DOHH2 (cell line): Measurements from ENCODE around the gene GPATCH2.

Experiments used
- H3F3A ChIP-seq: fragments of 200-600 bp; sonication (generic), shearing (Covaris generic); 2 replicates; pipeline ENCODE4 v1.6.0; 2016; ENCODE audit warnings: antibody characterized with exemption, mild to moderate bottlenecking; ENCODE audit not compliant: control insufficient read depth, insufficient read depth
- H3K27ac ChIP-seq: fragments of 200-600 bp; sonication (generic); 2 replicates; pipeline ENCODE4 v1.5.1; 2014; ENCODE audit warnings: low read depth, mild to moderate bottlenecking, low read length, moderate library complexity
- H3K27me3 ChIP-seq: fragments of 200-600 bp; sonication (generic); 2 replicates; pipeline ENCODE4 v1.6.1; 2014; ENCODE audit warnings: mild to moderate bottlenecking, low read length, mixed read lengths; ENCODE audit not compliant: control insufficient read depth
- H3K36me3 ChIP-seq: fragments of 200-600 bp; sonication (generic); 2 replicates; pipeline ENCODE4 v1.6.1; 2014; ENCODE audit warnings: mild to moderate bottlenecking, low read length, moderate library complexity, mixed read lengths; ENCODE audit not compliant: control insufficient read depth
- H3K4me1 ChIP-seq: fragments of 200-600 bp; sonication (generic); 2 replicates; pipeline ENCODE4 v1.6.1; 2014; ENCODE audit warnings: mild to moderate bottlenecking, low read length, mixed read lengths; ENCODE audit not compliant: control insufficient read depth
- H3K4me2 ChIP-seq: fragments of 200-600 bp; sonication (generic); 2 replicates; pipeline ENCODE4 v1.6.0; 2014; ENCODE audit warnings: mild to moderate bottlenecking, low read length, moderate library complexity
- H3K4me3 ChIP-seq: fragments of 200-600 bp; sonication (generic); 2 replicates; pipeline ENCODE4 v1.5.1; 2014; ENCODE audit warnings: mild to moderate bottlenecking, low read length, mixed read lengths
- H3K79me2 ChIP-seq: fragments of 200-600 bp; sonication (generic); 2 replicates; pipeline ENCODE4 v1.6.1; 2014; ENCODE audit warnings: mild to moderate bottlenecking, low read length, mixed read lengths; ENCODE audit not compliant: control insufficient read depth
- H3K9me2 ChIP-seq: fragments of 200-600 bp; sonication (generic); replicated peaks from 2 replicates; pipeline ENCODE4 v1.6.1; 2014; ENCODE audit warnings: mild to moderate bottlenecking, low read length, mixed read lengths; ENCODE audit not compliant: control insufficient read depth
- H3K9me3 ChIP-seq: fragments of 200-600 bp; sonication (generic); 2 replicates; pipeline ENCODE4 v1.6.1; 2014; ENCODE audit warnings: antibody characterized with exemption, low read length, mixed read lengths; ENCODE audit not compliant: control insufficient read depth, insufficient read depth
- H4K20me1 ChIP-seq: fragments of 200-600 bp; sonication (generic); 2 replicates; pipeline ENCODE4 v1.6.0; 2014; ENCODE audit warnings: low read depth, mild to moderate bottlenecking, antibody characterized with exemption, low read length, moderate library complexity; ENCODE audit not compliant: control insufficient read depth, insufficient read depth
- EZH2phosphoT487 ChIP-seq: fragments of 200-600 bp; sonication (generic); IDR thresholded peaks from 2 replicates; pipeline ENCODE4 v1.6.1; 2017; ENCODE audit warnings: borderline replicate concordance, mild to moderate bottlenecking, antibody characterized with exemption, low read length, moderate library complexity, mixed read lengths
- TF ChIP-seq, protein P1 (sequence below): fragments of 200-600 bp; sonication (generic); IDR thresholded peaks from one replicate; pipeline ENCODE4 v1.5.1; 2014; ENCODE audit warnings: antibody characterized with exemption, mild to moderate bottlenecking, low read depth, low read length; ENCODE audit not compliant: poor library complexity, severe bottlenecking

Gene GPATCH2

DNA sequence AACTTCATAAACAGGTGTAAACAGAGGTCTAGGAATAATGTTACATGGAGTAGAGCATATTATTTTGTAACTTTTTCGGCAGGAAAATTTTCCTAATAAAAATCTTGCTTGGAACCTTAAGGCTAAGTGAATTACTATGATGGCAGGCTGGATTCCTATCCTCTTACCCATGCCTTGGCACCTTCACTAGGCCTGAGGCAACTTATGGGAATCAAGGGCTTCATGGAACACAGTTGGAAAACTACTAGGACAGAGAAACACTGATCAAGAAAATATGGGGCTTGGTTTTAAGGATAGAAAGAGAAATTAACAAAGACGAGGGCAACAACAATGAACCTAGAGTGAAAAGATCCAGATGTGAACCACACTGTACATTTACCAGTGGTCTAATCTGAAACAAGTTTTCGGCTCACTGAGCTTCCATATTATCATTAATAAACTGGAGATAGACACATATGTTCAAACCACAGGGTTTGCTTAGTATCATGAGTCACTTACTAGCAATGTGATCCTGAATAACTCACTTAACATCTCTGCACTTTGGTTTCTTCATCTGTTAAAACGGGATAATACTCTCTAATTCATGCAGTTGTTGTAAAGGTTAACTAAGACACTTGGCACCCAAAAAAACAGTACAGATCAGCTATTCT is 68.5 kb downstream of the GPATCH2 start:
- Histone ChIP-seq H3F3A (no peaks in the 10 kb centered on the region), H4K20me1 (no peaks in the 10 kb centered on the region), H3K4me2 (no peak overlapping the region), H3K4me1 (0 out of 2 replicates have a peak, but pooled peaks cover 2% of the 10 kb centered on the region), H3K9me3 (no peaks in the 10 kb centered on the region), H3K27me3 (no peaks in the 10 kb centered on the region), H3K79me2 (no peaks in the 10 kb centered on the region), H3K4me3 (no peak overlapping the region), H3K36me3 (no peaks in the 10 kb centered on the region), H3K27ac (no peak overlapping the region), H3K9me2 (no peaks in the 10 kb centered on the region)
- TF ChIP-seq, protein P1, sequence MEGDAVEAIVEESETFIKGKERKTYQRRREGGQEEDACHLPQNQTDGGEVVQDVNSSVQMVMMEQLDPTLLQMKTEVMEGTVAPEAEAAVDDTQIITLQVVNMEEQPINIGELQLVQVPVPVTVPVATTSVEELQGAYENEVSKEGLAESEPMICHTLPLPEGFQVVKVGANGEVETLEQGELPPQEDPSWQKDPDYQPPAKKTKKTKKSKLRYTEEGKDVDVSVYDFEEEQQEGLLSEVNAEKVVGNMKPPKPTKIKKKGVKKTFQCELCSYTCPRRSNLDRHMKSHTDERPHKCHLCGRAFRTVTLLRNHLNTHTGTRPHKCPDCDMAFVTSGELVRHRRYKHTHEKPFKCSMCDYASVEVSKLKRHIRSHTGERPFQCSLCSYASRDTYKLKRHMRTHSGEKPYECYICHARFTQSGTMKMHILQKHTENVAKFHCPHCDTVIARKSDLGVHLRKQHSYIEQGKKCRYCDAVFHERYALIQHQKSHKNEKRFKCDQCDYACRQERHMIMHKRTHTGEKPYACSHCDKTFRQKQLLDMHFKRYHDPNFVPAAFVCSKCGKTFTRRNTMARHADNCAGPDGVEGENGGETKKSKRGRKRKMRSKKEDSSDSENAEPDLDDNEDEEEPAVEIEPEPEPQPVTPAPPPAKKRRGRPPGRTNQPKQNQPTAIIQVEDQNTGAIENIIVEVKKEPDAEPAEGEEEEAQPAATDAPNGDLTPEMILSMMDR = no peak
- no peak for TF ChIP-seq EZH2phosphoT487

DNA sequence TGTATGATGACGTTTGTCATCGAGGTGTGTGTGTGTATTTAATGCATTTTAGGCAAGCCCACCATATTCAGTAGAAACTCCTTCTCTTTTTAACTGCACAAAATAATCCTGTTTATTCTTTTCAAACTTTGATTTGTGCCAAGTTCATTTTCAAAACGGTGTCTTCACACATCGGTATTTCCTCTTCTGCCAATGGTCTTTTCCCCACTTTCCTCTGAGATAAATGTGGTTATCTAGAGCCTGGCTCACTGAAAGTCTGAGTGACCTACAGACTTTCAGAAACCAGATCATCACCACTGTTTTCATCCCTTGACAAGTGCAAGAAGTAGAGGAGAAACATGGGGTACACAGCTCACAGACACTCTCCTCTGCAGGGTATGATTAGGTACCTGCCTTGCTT is 69.4 kb downstream of the GPATCH2 start:
- Histone ChIP-seq H4K20me1 (no peaks in the 10 kb centered on the region), H3F3A (no peaks in the 10 kb centered on the region), H3K79me2 (no peaks in the 10 kb centered on the region), H3K4me1 (0 out of 2 replicates have a peak, but pooled peaks cover 2% of the 10 kb centered on the region), H3K36me3 (no peaks in the 10 kb centered on the region), H3K9me3 (no peaks in the 10 kb centered on the region), H3K27me3 (no peaks in the 10 kb centered on the region), H3K27ac (no peak overlapping the region), H3K4me2 (no peak overlapping the region), H3K4me3 (no peak overlapping the region), H3K9me2 (no peaks in the 10 kb centered on the region)
- TF ChIP-seq EZH2phosphoT487 = no peak
- TF ChIP-seq, protein P1 = no peak

DNA sequence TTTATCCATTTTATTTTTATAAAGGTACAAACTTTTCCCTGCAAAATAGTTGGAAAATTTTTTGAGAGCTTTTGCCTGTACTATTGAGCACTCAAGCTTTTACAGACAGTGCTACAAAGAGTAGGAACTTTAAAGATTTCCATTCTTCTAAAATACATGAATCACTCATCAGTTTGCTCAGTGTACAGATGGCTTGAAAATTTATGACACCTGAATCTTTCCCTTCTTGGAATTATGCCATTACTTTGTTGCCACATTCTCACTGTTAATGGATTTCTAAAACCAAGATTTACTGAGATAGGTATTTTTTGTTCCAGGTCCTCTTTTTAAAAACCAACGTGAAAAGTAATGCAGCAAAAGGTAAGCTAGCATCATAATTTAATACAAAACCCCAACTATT is 76.0 kb downstream of the GPATCH2 start:
- Histone ChIP-seq H3K27me3 (no peaks in the 10 kb centered on the region), H3K4me2 (no peak overlapping the region), H3K79me2 (no peaks in the 10 kb centered on the region), H3K4me3 (no peak overlapping the region), H3F3A (no peaks in the 10 kb centered on the region), H3K36me3 (no peaks in the 10 kb centered on the region), H3K27ac (no peak overlapping the region), H4K20me1 (no peaks in the 10 kb centered on the region), H3K4me1 (no peaks in the 10 kb centered on the region), H3K9me3 (no peaks in the 10 kb centered on the region), H3K9me2 (no peaks in the 10 kb centered on the region)
- no peak for TF ChIP-seq EZH2phosphoT487
- TF ChIP-seq, protein P1 = no peak
